HG02678 (cell line): ENCODE results near the gene SEC24D.

Experiments used
- ATAC-seq: cut with Tn5 transposase; IDR thresholded peaks from one replicate; pipeline ENCODE4 v1.9.1; 2021; ENCODE audit warnings: mild to moderate bottlenecking, moderate library complexity; ENCODE audit not compliant: unreplicated experiment

SEC24D gene

GRCh38 chr4:118774989-118775388, 60.9 kb downstream of the SEC24D start:
- ATAC-seq = no peak

GRCh38 chr4:118774321-118774720, 61.6 kb downstream of the SEC24D start:
- no peak for ATAC-seq

GRCh38 chr4:118773429-118773792, 62.5 kb downstream of the SEC24D start:
- no peak for ATAC-seq

- ATAC-seq = no peak
Measured at GRCh38 chr4:118772767-118773428, 63.0 kb downstream of the SEC24D start.

GRCh38 chr4:118772081-118772766, 63.7 kb downstream of the SEC24D start:
- peak; percentile 75 for ATAC-seq

- ATAC-seq = no peak
Measured at GRCh38 chr4:118770741-118771187, 65.2 kb downstream of the SEC24D start.

- no peak for ATAC-seq
Measured at GRCh38 chr4:118769161-118769560, 66.8 kb downstream of the SEC24D start.

GRCh38 chr4:118767109-118767508, 68.8 kb downstream of the SEC24D start:
- ATAC-seq = no peak

GRCh38 chr4:118765399-118765798, 70.5 kb downstream of the SEC24D start:
- ATAC-seq = no peak

- ATAC-seq = no peak
Measured at GRCh38 chr4:118762730-118763477, 73.0 kb downstream of the SEC24D start.

- no peak for ATAC-seq
Measured at GRCh38 chr4:118762155-118762554, 73.8 kb downstream of the SEC24D start.

- ATAC-seq = no peak
Measured at GRCh38 chr4:118761397-118762016, 74.4 kb downstream of the SEC24D start.

- peak; percentile 96 for ATAC-seq
Measured at GRCh38 chr4:118760493-118760892, 75.4 kb downstream of the SEC24D start.

GRCh38 chr4:118760092-118760491, 75.8 kb downstream of the SEC24D start:
- peak; percentile 52 for ATAC-seq

- no peak for ATAC-seq
Measured at GRCh38 chr4:118759481-118759880, 76.4 kb downstream of the SEC24D start.

- no peak for ATAC-seq
Measured at GRCh38 chr4:118758293-118758692, 77.6 kb downstream of the SEC24D start.

- ATAC-seq = no peak
Measured at GRCh38 chr4:118757761-118758251, 78.1 kb downstream of the SEC24D start.

- ATAC-seq = no peak
Measured at GRCh38 chr4:118756958-118757357, 79.0 kb downstream of the SEC24D start.

GRCh38 chr4:118756429-118756828, 79.5 kb downstream of the SEC24D start:
- no peak for ATAC-seq

GRCh38 chr4:118755438-118756226, 80.3 kb downstream of the SEC24D start:
- no peak for ATAC-seq
